ENCODE data around the gene NPC1L1. TPM values are rescaled to one million over a fixed set of nuclear protein-coding genes. Genes with fewer than 3 reads are reported as not detected.

Gene NPC1L1
- total RNA-seq, 1 donor = not detected

- Histone ChIP-seq H3K36me3 (ENCODE audit: insufficient read depth, low read length) (no peaks in the 10 kb centered on the region), H2AFZ (ENCODE audit: low read length) (no peak overlapping the region), H4K20me1 (ENCODE audit: insufficient read depth, low read length) (peaks cover 3% of the 10 kb centered on the region), H3K27me3 (ENCODE audit: insufficient read depth, low read length) (no peaks in the 10 kb centered on the region), H3K4me3 (ENCODE audit: insufficient read depth, low read length) (no peak overlapping the region), H3K9me3 (ENCODE audit: low read depth, low read length) (no peaks in the 10 kb centered on the region), H3K79me2 (ENCODE audit: insufficient read depth, low read length) (no peaks in the 10 kb centered on the region), H3K27ac (ENCODE audit: low read depth, low read length) (no peak overlapping the region), H3K4me2 (ENCODE audit: insufficient read depth, low read length) (no peak overlapping the region), H3K4me1 (ENCODE audit: insufficient read depth, low read length) (no peaks in the 10 kb centered on the region)
- no peak for DNase-seq (ENCODE audit: insufficient read length, low spot score, missing footprints)
- no peak for TF ChIP-seq CTCF (IDR thresholded peaks at IDR 0.05; ENCODE audit: extremely low read depth, low read depth, low read length)
Measured at GRCh38 chr7:44530990-44531389, 10.1 kb downstream of the NPC1L1 start.

- no peak overlapping the region for H3K4me3 ChIP-seq (ENCODE audit: insufficient read depth, low read length)
- H3K9me3 ChIP-seq (ENCODE audit: low read depth, low read length) = no peaks in the 10 kb centered on the region
- H3K4me1 ChIP-seq (ENCODE audit: insufficient read depth, low read length) = no peaks in the 10 kb centered on the region
- peaks cover 4% of the 10 kb centered on the region for H3K27me3 ChIP-seq (ENCODE audit: insufficient read depth, low read length)
- H4K20me1 ChIP-seq (ENCODE audit: insufficient read depth, low read length) = no peaks in the 10 kb centered on the region
- H3K79me2 ChIP-seq (ENCODE audit: insufficient read depth, low read length) = no peaks in the 10 kb centered on the region
- no peak for TF ChIP-seq CTCF (IDR thresholded peaks at IDR 0.05; ENCODE audit: extremely low read depth, low read depth, low read length)
- DNase-seq (ENCODE audit: insufficient read length, low spot score, missing footprints) = no peak
- H3K27ac ChIP-seq (ENCODE audit: low read depth, low read length) = no peak overlapping the region
- no peak overlapping the region for H2AFZ ChIP-seq (ENCODE audit: low read length)
- no peaks in the 10 kb centered on the region for H3K36me3 ChIP-seq (ENCODE audit: insufficient read depth, low read length)
- H3K4me2 ChIP-seq (ENCODE audit: insufficient read depth, low read length) = no peak overlapping the region
Measured at GRCh38 chr7:44524811-44525388, 16.2 kb downstream of the NPC1L1 start.

- H3K4me3 ChIP-seq (ENCODE audit: insufficient read depth, low read length) = no peak overlapping the region
- H3K27me3 ChIP-seq (ENCODE audit: insufficient read depth, low read length) = peaks cover 4% of the 10 kb centered on the region
- H3K4me1 ChIP-seq (ENCODE audit: insufficient read depth, low read length) = no peaks in the 10 kb centered on the region
- no peak overlapping the region for H3K27ac ChIP-seq (ENCODE audit: low read depth, low read length)
- H3K4me2 ChIP-seq (ENCODE audit: insufficient read depth, low read length) = no peak overlapping the region
- H2AFZ ChIP-seq (ENCODE audit: low read length) = no peak overlapping the region
- no peaks in the 10 kb centered on the region for H3K36me3 ChIP-seq (ENCODE audit: insufficient read depth, low read length)
- no peaks in the 10 kb centered on the region for H4K20me1 ChIP-seq (ENCODE audit: insufficient read depth, low read length)
- TF ChIP-seq CTCF (IDR thresholded peaks at IDR 0.05; ENCODE audit: extremely low read depth, low read depth, low read length) = no peak
- H3K9me3 ChIP-seq (ENCODE audit: low read depth, low read length) = no peaks in the 10 kb centered on the region
- DNase-seq (ENCODE audit: insufficient read length, low spot score, missing footprints) = peak; percentile 66
- no peaks in the 10 kb centered on the region for H3K79me2 ChIP-seq (ENCODE audit: insufficient read depth, low read length)
Measured at GRCh38 chr7:44522315-44522714, 18.8 kb downstream of the NPC1L1 start.

- peak; percentile 69 for DNase-seq (ENCODE audit: insufficient read length, low spot score, missing footprints)
- H3K4me3 ChIP-seq (ENCODE audit: insufficient read depth, low read length) = no peak overlapping the region
- no peaks in the 10 kb centered on the region for H3K9me3 ChIP-seq (ENCODE audit: low read depth, low read length)
- no peak overlapping the region for H3K27ac ChIP-seq (ENCODE audit: low read depth, low read length)
- H3K79me2 ChIP-seq (ENCODE audit: insufficient read depth, low read length) = no peaks in the 10 kb centered on the region
- no peak overlapping the region for H3K4me2 ChIP-seq (ENCODE audit: insufficient read depth, low read length)
- no peak overlapping the region for H2AFZ ChIP-seq (ENCODE audit: low read length)
- TF ChIP-seq CTCF (IDR thresholded peaks at IDR 0.05; ENCODE audit: extremely low read depth, low read depth, low read length) = no peak
- no peaks in the 10 kb centered on the region for H3K36me3 ChIP-seq (ENCODE audit: insufficient read depth, low read length)
- H3K4me1 ChIP-seq (ENCODE audit: insufficient read depth, low read length) = no peaks in the 10 kb centered on the region
- H4K20me1 ChIP-seq (ENCODE audit: insufficient read depth, low read length) = no peaks in the 10 kb centered on the region
- H3K27me3 ChIP-seq (ENCODE audit: insufficient read depth, low read length) = peaks cover 4% of the 10 kb centered on the region
Measured at GRCh38 chr7:44521347-44522095, 19.6 kb downstream of the NPC1L1 start.

All from osteoblast (primary cell).